CD4-positive, alpha-beta T cell treated with Interleukin-17A for 4 hours (primary cell): ENCODE results near the gene ICAM4.

Experiments
- DNase-seq: peaks from one replicate; pipeline ENCODE4 v3.0.0-alpha.2; 2020; ENCODE audit warnings: mixed read lengths

Gene ICAM4

DNA sequence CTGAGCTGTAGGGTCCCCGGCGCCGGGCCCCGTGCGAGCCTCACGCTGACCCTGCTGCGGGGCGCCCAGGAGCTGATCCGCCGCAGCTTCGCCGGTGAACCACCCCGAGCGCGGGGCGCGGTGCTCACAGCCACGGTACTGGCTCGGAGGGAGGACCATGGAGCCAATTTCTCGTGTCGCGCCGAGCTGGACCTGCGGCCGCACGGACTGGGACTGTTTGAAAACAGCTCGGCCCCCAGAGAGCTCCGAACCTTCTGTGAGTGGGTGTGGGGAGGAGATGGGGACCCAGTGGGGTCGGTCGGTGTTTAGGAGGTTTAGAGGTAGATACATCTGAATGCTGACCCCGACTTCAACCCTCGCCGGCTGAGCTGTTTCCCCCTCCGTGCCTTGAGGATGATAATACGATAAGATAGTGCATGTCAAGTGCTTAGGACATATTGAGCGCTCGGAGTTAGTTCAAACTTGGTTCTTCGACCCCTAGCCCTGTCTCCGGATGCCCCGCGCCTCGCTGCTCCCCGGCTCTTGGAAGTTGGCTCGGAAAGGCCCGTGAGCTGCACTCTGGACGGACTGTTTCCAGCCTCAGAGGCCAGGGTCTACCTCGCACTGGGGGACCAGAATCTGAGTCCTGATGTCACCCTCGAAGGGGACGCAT is 4.9 kb downstream of the ICAM4 start:
- DNase-seq, result no peak

GRCh38 chr19:10292206-10292788 is 5.5 kb downstream of the ICAM4 start:
- peak; percentile 66 for DNase-seq

DNA sequence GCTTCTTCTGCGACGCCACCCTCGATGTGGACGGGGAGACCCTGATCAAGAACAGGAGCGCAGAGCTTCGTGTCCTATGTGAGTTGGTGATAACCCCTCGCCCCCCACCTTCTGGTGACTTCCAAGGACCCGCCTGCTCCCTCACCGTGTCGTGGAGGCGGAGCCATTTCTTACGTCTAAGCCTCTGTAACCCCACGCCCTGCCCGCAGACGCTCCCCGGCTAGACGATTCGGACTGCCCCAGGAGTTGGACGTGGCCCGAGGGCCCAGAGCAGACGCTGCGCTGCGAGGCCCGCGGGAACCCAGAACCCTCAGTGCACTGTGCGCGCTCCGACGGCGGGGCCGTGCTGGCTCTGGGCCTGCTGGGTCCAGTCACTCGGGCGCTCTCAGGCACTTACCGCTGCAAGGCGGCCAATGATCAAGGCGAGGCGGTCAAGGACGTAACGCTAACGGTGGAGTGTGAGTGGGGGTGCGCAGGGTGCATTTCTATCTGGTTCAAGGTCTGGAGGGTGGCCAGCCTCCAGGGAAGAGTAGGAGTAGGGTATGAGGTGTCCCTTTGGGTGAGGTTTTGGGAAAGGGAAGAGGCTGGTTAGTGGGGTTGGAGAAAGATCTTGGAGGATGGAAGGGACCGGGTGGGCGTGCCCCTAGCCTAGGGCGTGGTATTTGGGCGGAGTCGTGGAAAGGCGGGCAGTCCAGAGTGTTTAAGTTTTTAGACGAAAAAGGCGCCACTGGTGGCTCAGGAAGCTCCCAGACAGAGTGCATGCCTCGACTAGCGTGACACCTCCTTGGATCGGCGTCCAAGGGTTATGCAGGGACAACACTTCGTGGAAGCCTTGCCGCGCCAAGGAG is 6.3 kb downstream of the ICAM4 start:
- no peak for DNase-seq

DNA sequence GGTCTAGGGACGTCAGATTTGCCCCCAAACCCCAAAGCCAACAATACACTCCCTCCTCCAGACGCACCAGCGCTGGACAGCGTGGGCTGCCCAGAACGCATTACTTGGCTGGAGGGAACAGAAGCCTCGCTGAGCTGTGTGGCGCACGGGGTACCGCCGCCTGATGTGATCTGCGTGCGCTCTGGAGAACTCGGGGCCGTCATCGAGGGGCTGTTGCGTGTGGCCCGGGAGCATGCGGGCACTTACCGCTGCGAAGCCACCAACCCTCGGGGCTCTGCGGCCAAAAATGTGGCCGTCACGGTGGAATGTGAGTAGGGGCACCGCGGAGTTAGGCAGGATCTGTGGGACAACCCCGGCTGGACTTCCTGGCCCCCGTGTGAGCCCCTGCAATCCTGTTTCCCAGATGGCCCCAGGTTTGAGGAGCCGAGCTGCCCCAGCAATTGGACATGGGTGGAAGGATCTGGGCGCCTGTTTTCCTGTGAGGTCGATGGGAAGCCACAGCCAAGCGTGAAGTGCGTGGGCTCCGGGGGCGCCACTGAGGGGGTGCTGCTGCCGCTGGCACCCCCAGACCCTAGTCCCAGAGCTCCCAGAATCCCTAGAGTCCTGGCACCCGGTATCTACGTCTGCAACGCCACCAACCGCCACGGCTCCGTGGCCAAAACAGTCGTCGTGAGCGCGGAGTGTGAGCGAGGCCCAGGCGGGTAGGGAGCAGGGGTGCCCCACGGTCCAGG is 7.0 kb downstream of the ICAM4 start:
- no peak for DNase-seq

DNA sequence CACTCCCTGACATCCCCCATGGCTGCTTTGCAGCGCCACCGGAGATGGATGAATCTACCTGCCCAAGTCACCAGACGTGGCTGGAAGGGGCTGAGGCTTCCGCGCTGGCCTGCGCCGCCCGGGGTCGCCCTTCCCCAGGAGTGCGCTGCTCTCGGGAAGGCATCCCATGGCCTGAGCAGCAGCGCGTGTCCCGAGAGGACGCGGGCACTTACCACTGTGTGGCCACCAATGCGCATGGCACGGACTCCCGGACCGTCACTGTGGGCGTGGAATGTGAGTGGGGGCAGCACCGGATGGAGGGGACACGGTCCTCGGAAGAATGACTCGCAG is 7.6 kb downstream of the ICAM4 start:
- no peak for DNase-seq

DNA sequence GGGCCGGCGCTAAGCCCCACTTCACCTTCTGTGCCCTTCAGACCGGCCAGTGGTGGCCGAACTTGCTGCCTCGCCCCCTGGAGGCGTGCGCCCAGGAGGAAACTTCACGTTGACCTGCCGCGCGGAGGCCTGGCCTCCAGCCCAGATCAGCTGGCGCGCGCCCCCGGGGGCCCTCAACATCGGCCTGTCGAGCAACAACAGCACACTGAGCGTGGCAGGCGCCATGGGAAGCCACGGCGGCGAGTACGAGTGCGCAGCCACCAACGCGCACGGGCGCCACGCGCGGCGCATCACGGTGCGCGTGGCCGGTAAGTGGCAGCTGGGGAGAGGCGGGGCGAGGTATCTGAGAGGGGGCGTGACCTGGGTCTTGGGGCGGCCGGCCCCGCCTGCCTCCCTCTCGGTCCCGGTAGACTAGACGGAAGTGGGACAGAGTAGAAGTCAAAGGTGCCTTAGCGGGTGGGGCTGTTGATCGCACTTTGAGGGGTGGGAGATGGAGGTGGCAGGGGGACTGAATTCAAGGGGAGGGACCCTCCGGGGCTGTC is 8.6 kb downstream of the ICAM4 start:
- peak; percentile 83 for DNase-seq

DNA sequence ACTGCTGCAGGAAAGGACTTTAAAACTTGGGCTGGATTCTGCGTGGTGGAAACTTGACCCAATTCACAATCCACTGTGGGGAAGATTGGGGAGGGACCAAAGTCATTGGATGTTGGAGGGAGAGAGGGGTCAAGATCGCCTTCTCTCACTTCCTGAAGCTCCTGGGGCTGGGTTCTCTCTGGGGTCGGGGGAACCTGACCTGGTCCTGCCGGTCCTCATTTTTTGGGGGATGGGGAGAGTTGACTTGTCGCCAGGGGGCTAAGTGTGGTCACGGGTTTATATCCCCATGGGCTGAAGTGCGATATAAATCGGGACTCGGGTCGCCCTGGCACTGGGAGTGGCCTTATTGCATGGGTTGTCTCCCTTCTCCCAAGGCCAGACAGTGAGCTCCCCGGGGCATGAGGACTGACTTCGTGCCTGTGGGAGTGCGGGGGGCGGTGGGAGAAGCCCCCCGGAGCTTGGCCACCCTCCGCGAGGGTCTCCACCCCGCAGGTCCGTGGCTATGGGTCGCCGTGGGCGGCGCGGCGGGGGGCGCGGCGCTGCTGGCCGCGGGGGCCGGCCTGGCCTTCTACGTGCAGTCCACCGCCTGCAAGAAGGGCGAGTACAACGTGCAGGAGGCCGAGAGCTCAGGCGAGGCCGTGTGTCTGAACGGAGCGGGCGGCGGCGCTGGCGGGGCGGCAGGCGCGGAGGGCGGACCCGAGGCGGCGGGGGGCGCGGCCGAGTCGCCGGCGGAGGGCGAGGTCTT is 9.3 kb downstream of the ICAM4 start:
- no peak for DNase-seq

DNA sequence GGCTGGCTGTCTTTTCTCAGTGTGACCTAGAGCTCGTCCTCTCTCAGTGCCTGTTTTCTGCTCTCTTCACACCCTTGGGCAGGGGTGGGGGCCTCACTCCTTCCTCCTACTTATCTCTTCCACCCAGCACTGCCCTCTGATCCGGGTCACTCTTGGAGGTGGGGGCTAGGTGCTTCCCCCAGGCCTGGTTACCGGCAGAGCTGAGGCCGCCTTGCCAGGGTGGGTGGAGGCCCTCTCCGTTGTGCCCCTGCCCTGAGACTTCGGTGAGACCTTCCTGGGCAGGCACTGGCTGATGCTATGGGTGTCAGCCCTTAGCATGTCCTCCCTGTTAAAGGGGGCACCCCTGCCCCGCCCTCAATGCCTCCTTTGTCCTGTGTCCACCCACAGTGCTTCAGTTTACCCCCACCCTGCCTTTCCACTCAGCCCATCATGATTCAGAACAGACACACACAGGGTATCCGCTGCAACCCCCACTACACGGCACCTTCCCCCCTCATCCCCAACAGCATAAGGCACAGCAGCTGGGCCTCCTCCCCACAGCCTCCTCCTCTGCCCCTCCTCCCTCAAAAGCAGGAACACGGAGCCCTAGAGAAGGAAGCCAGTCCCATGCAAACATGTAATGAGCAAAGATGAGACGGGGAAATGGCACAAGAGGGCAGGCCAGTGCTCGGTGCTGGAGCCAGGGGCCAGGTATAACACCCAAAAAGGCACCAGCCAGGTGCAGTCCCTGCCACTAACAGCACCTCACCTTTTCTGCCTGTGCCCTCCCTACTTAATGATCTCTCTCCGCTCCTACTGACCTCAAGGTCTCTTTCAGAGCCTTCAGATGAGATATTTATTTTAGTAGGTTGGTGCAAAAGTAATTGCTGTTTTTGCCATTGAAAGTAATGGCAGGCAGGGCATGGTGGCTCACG is 13.0 kb downstream of the ICAM4 start:
- DNase-seq, result no peak

DNA sequence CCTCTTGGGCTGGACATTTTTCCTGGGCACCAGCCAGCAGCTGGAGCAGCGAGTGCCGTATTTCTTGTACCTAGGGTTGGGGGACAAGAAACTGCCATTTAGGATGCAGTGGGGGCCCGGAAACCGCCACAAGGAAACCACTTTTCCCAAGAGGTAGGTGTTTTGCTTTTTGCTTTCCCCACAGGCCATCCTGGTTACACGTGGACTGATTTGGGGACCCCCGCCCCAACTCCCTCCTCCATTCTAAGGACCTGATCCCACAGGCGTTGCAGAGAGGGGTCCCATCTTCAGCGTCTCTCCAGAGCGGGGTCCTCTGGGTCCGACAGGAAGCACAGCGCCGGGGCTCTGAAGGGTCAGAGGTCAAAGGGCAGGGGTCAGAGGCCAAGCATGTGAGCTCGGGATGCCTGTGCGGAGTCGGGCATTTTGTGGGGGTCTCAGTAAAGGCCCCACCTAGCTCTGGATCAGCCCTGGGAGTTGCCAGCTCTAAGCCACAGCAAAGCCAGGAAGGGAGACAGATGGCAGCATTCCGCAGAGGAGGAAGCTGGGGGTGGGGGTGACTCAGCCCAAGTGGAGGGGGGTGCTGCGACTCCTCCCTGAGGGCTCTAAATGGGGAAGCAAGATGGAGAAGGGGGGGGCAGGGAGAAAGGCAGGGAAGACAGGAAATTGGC is 18.5 kb downstream of the ICAM4 start:
- DNase-seq, result no peak

DNA sequence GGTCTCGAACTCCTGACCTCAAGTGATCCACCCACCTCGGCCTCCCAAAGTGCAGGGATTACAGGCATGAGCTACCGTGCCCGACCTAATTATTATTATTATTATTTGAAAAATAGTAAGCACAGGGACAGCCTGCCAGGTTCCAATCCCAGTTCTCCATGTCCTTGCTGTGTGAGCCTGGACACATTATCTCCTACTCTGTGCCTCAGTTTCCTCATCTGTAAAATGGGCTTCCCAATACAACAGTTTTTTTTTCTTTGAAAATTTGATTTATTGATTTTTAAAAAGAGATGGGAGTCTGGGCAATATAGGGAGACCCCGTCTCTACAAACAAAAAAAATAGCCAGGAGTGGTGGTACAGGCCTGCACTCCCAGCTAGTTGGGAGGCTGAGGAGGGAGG is 19.6 kb downstream of the ICAM4 start:
- DNase-seq, result no peak

DNA sequence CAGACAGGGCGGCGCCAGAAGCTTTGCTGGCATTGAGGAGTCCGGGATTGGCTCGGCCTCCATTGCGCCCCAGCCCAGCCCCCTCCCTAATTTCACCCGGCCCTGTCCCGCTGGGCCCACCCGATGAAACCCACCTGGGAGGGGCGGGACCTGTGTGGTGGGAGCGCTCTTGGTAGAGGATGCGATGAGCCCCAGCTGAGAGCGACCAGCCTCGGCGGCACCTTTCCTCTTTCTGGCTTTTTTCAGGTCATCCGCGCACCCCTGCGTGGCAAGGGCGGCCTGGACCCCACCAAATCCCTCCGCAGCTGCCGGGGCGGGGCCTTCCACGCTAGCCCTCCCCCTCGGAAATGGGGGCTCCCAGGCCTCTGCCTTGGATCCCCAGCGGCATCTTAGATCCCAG is 22.7 kb downstream of the ICAM4 start, which contains the start of gene ZGLP1:
Gene ZGLP1 (minus strand): TSS at position 393 of the 400 bp plus-strand sequence.
- DNase-seq, result no peak

- peak; percentile 94 for DNase-seq
These were observed 28.8 kb downstream of the ICAM4 start, which contains the start of gene FDX2 for GRCh38 chr19:10315335-10316214. FDX2 (minus strand) TSS chr19:10316015; CDS start chr19:10315996, 19 bp downstream.

- DNase-seq, result no peak
These were observed 29.7 kb downstream of the ICAM4 start for GRCh38 chr19:10316229-10317044.

DNA sequence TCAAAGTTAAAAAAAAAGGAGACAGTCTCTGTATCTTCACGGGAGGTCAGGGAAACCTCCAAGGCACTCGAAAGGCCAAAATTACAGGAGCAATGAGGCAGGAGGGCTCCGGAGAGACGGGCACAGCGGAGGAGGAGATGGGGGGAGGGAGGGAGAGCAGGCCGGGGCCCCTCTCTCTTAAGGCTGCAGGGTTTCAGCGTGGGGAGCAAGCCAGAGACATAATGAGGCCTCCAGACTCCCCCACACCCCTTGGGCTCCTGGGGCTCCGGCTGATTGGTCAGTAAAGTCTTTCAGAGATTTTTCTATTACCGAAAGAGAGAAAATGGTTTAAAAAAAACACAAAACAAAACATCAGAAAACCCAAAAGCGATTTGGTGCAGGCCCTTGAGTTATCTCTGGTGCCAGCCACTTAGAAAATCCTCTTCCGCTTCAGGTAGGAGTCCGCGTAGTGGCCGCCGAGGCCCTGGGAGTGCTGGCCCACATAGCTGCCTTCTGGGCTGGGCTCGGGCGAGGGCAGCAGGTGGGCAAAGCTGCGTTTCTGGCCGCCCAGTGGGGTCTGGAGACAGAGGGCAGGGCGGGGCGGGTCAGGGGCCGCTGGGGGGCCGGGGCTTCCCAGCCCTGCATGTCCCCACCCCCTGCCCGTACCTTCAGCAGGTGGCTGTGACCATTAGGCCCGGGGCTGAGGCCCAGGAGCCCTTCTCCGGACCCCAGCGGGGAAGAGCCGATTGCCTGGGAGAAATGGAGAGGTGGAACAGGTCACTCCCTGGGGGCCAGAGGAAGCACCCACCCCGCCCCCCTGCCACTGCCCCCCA is 30.5 kb downstream of the ICAM4 start:
- no peak for DNase-seq

DNA sequence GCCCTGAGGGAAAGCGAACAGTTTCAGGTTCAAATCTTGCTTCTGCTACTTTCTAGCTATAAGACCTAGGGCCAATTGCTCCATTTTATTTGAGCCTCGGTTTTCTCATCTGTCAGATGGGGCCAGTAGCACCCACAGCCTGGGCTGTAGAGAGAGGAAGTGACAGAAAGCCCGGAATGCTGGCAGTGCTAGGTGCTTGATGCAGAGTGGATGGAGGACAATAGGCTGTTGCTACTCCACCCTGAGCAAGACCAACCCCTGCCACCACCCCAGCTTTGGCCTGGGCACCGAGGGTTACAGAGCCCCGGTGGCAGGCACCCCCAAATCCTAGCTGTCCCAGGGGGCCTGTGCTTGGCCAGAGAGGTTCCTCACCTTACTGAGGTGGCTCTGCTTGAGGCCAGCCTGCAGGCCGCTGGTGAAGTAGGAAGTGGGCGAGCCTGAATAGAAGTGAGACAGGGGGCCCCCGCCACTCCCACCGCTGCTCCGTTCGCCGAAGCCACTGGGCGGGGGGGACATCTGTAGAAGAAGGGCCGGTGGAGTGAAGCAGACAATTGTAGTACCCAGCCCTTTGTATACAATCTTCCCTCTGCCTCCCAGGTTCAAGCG is 31.2 kb downstream of the ICAM4 start:
- DNase-seq, result no peak

GRCh38 chr19:10318807-10319682 is 32.3 kb downstream of the ICAM4 start:
- DNase-seq, result no peak
